Measurements from ENCODE around the gene PDE8B. TPM values are rescaled to one million over a fixed set of nuclear protein-coding genes. Genes with fewer than 3 reads are reported as not detected.

Gene PDE8B, protein sequence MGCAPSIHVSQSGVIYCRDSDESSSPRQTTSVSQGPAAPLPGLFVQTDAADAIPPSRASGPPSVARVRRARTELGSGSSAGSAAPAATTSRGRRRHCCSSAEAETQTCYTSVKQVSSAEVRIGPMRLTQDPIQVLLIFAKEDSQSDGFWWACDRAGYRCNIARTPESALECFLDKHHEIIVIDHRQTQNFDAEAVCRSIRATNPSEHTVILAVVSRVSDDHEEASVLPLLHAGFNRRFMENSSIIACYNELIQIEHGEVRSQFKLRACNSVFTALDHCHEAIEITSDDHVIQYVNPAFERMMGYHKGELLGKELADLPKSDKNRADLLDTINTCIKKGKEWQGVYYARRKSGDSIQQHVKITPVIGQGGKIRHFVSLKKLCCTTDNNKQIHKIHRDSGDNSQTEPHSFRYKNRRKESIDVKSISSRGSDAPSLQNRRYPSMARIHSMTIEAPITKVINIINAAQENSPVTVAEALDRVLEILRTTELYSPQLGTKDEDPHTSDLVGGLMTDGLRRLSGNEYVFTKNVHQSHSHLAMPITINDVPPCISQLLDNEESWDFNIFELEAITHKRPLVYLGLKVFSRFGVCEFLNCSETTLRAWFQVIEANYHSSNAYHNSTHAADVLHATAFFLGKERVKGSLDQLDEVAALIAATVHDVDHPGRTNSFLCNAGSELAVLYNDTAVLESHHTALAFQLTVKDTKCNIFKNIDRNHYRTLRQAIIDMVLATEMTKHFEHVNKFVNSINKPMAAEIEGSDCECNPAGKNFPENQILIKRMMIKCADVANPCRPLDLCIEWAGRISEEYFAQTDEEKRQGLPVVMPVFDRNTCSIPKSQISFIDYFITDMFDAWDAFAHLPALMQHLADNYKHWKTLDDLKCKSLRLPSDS
- total RNA-seq, result 1.0 TPM
- long read RNA-seq, result 0 reads

- intact Hi-C loops (cut with DNase I), result loop anchor here (5.0 kb wide), 1 partner anchor 43 kb away; no protein-coding TSS in a partner anchor
- DNase-seq (ENCODE audit: missing footprints) (no peak), ATAC-seq (no peak)
Observed at GRCh38 chr5:77210091-77210963, at the start of gene PDE8B. Gene PDE8B (plus strand): TSS chr5:77210680. CDS start chr5:77210926, 246 bp downstream.

- intact Hi-C loops (cut with DNase I), result no loop called here
- DNase-seq (ENCODE audit: missing footprints) (no peak), ATAC-seq (no peak)
Observed at GRCh38 chr5:77163453-77163852, 47.0 kb upstream of the PDE8B start.

GRCh38 chr5:77167063-77167462 is 43.4 kb upstream of the PDE8B start:
- DNase-seq (ENCODE audit: missing footprints) (no peak), ATAC-seq (no peak)
- intact Hi-C loops (cut with DNase I), result loop anchor here (5.0 kb wide), 1 partner anchor 45 kb away; the partner anchor contains the start of gene PDE8B

DNA sequence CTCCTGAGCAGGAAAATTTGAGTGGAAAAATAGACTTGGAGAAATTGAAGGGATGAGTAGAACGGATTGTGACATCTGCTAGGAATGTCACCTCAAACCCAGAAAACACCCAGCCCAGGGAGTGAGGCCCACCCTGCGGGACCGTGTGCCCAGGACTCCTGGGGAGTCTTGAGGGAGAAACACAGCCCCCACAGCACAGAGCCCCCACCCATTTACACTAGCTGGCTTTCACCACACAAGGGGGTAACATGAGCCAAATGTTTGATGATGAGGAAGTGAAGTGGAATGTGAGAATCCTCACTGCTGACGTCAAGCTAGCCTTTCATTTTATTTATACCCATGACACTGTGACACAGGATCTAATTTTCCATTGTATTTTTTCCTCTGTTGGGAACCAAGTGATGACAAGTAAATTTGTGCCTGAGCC is 42.8 kb upstream of the PDE8B start:
- DNase-seq (ENCODE audit: missing footprints) (no peak), ATAC-seq (no peak)
- intact Hi-C loops (cut with DNase I), result loop anchor here (5.0 kb wide), 1 partner anchor 45 kb away; the partner anchor contains the start of gene PDE8B

GRCh38 chr5:77168161-77168878 is 42.2 kb upstream of the PDE8B start:
- peak; percentile 82 for DNase-seq (ENCODE audit: missing footprints)
- ATAC-seq, result peak; percentile 87
- intact Hi-C loops (cut with DNase I), result loop anchor here (5.0 kb wide), 1 partner anchor 44 kb away; the partner anchor contains the start of gene PDE8B

DNA sequence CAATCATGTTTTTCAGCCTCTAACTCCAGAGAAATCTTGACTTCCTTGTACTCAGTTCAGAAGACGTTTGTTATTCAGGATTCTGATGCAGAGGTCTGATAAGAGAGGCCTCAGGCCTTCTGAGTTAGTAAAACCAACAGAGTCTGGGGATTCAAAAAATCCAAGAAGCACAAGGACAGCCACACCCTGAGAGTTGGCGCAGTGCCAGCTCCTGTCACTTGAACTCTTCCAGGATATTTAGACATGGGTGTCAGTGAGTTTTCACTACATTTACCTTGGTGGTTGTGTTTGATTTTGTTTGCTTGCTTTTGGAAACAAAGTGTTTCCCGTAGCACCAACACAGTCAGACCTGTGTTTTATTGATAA is 41.6 kb upstream of the PDE8B start:
- no peak for DNase-seq (ENCODE audit: missing footprints)
- intact Hi-C loops (cut with DNase I), result loop anchor here (5.0 kb wide), 1 partner anchor 43 kb away; the partner anchor contains the start of gene PDE8B
- no peak for ATAC-seq

- intact Hi-C loops (cut with DNase I), result no loop called here
- ATAC-seq, result no peak
Observed at GRCh38 chr5:77170196-77170890, 40.1 kb upstream of the PDE8B start.

GRCh38 chr5:77171141-77171910 is 39.2 kb upstream of the PDE8B start:
- no peak for ATAC-seq
- intact Hi-C loops (cut with DNase I), result no loop called here

More at GRCh38 chr5:77170196-77170890, 40.1 kb upstream of the PDE8B start:
- DNase-seq (ENCODE audit: missing footprints), result no peak

GRCh38 chr5:77172713-77173328 is 37.7 kb upstream of the PDE8B start:
- ATAC-seq (no peak), DNase-seq (ENCODE audit: missing footprints) (no peak)
- intact Hi-C loops (cut with DNase I), result no loop called here

More at GRCh38 chr5:77171141-77171910, 39.2 kb upstream of the PDE8B start:
- no peak for DNase-seq (ENCODE audit: missing footprints)

- ATAC-seq (peak; percentile 46), DNase-seq (ENCODE audit: missing footprints) (no peak)
- intact Hi-C loops (cut with DNase I), result no loop called here
Observed at GRCh38 chr5:77174526-77174925, 36.0 kb upstream of the PDE8B start.

DNA sequence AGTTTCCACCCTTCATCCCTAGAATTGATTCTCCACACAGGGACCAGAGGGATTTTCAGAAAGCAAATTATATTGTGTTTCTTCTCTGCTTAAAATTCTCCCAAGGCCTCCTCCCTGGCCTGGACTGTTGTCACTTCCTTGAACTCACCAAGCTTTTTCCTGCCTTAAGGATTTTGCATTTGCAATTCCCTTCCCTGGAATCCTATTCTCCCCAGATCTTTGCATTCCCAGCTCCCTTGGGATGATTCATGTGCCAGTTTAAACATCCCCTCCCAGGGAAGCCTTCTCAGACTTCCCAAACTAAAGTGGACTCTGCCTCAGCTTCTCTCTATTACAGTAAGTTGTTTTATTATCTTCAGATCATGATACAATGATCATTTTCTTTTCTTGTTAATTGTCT is 35.2 kb upstream of the PDE8B start:
- intact Hi-C loops (cut with DNase I), result no loop called here
- ATAC-seq, result no peak
- no peak for DNase-seq (ENCODE audit: missing footprints)

- ATAC-seq, result no peak
- intact Hi-C loops (cut with DNase I), result no loop called here
Observed at GRCh38 chr5:77176429-77176828, 34.1 kb upstream of the PDE8B start.

GRCh38 chr5:77177576-77177975 is 32.9 kb upstream of the PDE8B start:
- no peak for ATAC-seq
- intact Hi-C loops (cut with DNase I), result no loop called here
- DNase-seq (ENCODE audit: missing footprints), result no peak

More at GRCh38 chr5:77176429-77176828, 34.1 kb upstream of the PDE8B start:
- no peak for DNase-seq (ENCODE audit: missing footprints)

GRCh38 chr5:77180167-77181081 is 30.1 kb upstream of the PDE8B start:
- intact Hi-C loops (cut with DNase I), result no loop called here
- peak; percentile 50 for ATAC-seq
- no peak for DNase-seq (ENCODE audit: missing footprints)

GRCh38 chr5:77181173-77181572 is 29.3 kb upstream of the PDE8B start:
- ATAC-seq, result no peak
- intact Hi-C loops (cut with DNase I), result no loop called here

More at GRCh38 chr5:77181173-77181572, 29.3 kb upstream of the PDE8B start:
- DNase-seq (ENCODE audit: missing footprints), result no peak
